Measurements from ENCODE around the gene C5orf63. TPM values are rescaled to one million over a fixed set of nuclear protein-coding genes. Genes with fewer than 3 reads are reported as not detected.
"Not testable (repeated sequence)": the region's sequence is repeated elsewhere in the genome, so short reads cannot be mapped to it uniquely, and the experiment has no call there.

C5orf63 gene
- polyA plus RNA-seq, 10 donors = 5.0 to 9.7 (median 6.1) TPM

GRCh38 chr5:127031863-127032232, 41.5 kb downstream of the C5orf63 start:
- no peak for DNase-seq

GRCh38 chr5:127031147-127031862, 42.0 kb downstream of the C5orf63 start:
- DNase-seq = no peak

GRCh38 chr5:127030259-127031146, 42.8 kb downstream of the C5orf63 start, which contains the start of gene MARCHF3:
Gene MARCHF3 (minus strand): TSS chr5:127030558. CDS start chr5:126918171, 112,387 bp downstream.
- peak; percentile 96 to 98 (median 96) for DNase-seq

DNA sequence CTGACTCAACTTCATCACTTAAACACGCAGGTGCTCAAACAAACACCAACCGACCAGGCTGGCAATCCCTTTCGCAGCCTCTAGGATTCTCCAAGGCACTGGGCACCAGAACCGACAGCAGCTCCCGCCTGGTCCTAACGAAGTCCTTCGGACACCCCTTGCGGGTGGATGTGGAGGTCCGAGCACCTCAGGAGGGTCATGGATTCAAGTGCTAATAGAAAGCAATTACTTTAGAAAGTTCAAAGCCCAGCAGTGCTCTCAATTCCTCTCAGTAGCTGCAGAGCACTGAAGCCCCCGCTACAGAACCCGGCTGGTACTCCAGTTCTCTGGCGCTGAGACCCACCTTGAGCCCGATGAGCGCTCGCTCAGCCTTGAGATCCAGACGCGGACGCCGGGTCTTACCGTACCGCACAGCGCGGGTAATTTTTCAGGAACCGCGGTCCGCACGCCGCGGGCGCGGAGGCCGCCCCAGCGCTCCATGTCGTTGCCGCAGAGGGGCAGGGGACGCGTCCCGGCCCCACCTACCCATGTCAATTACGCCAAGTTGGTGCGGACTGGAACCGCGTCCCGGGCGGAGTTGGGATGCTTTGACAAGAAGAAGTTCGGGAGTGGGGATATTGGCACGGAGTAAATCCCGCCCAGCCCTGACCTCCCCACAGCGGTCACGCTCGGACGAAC, 43.6 kb downstream of the C5orf63 start:
- peak; percentile 27 to 78 (median 55) for DNase-seq

DNA sequence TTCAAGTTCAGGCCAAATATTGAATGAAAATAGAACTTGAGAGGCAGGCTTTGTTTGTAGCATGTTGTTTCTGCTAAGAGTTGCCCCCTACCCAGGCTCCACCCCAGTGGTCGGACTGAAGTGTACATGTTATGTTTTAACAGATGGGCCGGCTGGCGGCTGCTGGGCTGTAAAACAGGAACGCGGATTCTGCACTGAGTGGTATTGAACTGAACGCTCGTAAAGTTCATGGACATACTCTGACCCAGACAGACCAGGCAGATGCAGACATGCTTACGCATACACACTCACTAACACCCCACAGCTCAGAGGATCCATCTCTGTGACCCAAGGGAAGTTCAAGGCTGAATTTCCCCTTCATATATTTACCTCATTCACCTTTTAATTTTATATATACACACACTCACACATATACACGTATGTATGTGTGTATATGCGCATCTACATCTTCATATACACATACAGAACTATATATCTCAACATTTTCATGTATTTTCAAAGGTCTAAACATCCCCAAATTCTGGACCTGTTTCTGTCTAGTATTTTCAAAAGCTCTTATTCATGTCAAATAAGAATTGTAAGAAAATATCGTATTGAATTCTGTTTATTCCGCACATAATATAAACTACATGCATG, 44.4 kb downstream of the C5orf63 start:
- DNase-seq = peak in 1 of 3 donors; percentile 66

- DNase-seq = no peak
These were observed 45.8 kb downstream of the C5orf63 start for GRCh38 chr5:127027539-127027938.

DNA sequence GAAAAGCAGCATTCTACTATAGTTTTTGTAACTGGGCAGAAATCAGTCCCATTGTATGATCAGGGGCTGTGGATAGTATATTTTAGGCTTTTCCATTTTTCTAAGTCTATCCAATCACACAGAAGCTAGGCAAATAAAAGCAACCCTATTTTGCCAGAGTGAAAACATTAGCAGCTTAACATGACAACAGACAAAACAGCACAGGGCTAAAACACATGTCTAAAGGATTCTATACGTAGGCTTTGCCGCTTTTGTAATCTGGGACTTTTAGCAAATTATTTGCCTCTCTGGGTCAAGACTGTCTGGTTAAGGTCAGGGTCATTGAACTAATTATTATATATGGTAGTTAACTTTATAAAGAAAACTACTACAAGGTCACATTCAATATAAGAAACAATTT, 47.1 kb downstream of the C5orf63 start:
- no peak for DNase-seq

DNA sequence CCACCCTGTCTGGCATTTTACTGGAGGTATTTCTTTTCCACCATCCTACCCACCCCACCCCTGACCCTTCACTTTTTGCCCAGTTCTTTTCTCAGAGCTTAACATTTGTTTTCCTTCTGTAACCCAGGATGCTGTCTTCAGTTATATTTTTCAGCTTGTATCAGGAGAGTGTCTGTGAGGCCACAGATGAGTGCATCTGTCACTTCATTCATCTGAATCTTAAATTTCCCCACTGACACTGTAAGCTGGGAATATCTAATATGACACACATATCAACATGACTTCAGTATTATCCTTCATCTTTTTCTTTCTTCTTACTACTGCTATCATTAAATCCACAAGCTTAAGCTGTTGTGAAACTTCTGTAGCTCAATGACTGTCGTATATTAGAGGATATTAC, 47.8 kb downstream of the C5orf63 start:
- DNase-seq = no peak

- peak; percentile 24 to 77 (median 58) for DNase-seq
These were observed 48.5 kb downstream of the C5orf63 start for GRCh38 chr5:127024821-127025220.

GRCh38 chr5:127023552-127024191, 49.6 kb downstream of the C5orf63 start:
- DNase-seq = not testable (repeated sequence)

DNA sequence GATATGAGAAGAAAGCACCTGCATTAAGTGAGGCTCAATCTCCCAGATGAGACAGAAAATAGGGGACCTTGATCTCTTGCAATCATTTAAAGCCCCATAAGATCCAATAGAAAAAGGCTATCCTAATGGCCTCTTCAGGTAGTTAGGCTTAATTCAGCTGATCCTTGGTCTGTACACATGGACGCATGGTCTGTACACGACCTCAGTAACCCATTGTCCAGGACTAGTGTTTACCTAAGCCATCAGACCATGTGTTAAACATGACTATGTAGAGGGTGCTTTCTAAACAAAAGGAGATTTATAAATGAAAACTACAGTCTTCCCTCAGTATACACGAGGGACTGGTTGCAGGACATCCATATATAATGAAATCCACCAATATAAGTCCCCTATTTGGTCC, 50.5 kb downstream of the C5orf63 start:
- no peak for DNase-seq

DNA sequence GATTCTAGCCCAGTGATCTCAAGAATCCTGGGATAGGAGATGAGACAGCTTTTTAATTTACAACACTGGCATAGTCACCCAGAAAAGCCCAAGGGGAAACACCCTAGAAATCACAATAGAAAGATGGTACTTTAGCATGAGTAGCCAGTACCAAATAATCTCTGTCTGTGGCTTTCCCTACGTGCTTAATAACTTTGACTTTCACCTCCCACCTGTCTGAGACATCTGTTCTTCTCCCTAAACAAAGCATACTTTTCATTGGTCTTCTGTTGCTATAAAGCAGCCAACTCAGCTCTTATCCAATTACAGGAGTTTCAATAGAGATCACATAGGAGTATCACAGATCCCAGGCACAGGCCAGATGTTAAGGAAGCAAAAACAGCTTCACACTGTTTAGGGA, 53.4 kb downstream of the C5orf63 start:
- DNase-seq = no peak

DNA sequence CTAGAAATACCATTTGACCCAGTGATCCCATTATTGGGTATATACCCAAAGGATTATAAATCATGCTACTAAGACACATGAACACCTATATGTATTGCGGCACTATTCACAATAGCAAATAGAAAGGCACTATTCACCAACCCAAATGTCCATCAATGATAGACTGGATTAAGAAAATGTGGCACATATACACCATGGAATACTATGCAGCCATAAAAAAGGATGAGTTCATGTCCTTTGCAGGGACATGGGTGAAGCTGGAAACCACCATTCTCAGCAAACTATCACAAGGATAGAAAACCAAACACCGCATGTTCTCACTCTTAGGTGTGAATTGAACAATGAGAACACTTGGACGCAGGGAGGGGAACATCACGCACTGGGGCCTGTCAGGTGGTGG, 56.6 kb downstream of the C5orf63 start:
- DNase-seq = not testable (repeated sequence)

DNA sequence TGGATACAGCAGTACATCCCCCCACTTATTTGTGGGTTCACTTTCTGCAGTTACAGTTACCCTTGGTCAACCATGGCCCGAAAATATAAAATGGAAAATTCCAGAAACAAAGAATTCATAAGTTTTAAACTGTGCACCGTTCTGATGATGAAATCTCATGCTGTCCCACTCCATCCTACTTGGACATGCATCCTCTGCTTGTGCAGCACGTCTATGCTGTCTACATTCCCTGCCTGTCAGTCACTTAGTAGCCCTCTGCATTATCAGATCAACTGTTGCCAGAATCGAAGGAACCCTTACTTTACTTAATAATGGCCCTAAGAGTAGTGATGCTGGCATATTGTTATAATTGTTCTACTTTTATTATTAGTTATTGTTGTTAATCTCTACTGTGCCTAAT, 57.6 kb downstream of the C5orf63 start:
- DNase-seq = no peak

DNA sequence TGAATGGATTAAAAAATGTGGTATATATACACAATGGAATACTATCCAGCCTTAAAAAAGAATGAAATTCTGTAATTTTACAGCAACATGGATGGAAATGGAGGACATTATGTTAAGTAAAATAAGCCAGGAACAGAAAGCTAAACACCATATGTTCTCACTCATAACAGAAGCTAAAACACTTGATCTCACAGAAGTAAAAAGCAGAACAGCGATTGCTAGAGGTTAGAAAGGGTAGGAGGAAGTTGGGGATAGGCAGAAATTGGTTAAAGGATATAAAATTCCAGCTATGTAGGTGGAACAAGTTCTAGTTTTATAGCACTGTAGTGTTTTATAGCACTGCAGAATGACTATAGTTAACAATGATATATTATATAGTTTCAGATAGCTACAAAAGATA, 58.7 kb downstream of the C5orf63 start:
- no peak for DNase-seq

- no peak for DNase-seq
These were observed 59.9 kb downstream of the C5orf63 start for GRCh38 chr5:127013407-127013806.

- peak in 1 of 3 donors; percentile 32 for DNase-seq
These were observed 60.4 kb downstream of the C5orf63 start for GRCh38 chr5:127012916-127013315.

- no peak for DNase-seq
These were observed 61.2 kb downstream of the C5orf63 start for GRCh38 chr5:127011961-127012644.

- DNase-seq = peak; percentile 76 to 82 (median 78)
These were observed 62.1 kb downstream of the C5orf63 start for GRCh38 chr5:127011153-127011552.

GRCh38 chr5:127010362-127010761, 62.9 kb downstream of the C5orf63 start:
- DNase-seq = no peak

DNA sequence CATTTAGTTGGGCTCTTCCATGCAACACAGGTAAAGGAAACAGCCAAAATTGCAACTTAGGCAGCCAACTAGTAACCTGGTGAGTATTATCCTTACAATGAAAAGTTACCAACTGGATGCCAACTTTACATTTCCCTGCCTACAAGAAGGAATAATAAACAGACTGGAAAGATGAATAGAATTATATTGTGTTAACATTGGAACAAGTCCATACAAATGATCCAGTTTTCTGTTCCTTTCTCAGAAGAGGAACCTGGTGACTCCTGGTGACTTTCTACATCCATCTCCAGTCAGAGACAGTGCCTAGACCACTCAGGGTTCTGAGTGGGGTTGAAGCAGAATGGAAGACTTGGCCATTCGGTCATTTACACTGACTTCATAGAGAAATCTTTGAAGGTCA, 63.5 kb downstream of the C5orf63 start:
- no peak for DNase-seq
